ENCODE results near the gene PPM1E.

DNA sequence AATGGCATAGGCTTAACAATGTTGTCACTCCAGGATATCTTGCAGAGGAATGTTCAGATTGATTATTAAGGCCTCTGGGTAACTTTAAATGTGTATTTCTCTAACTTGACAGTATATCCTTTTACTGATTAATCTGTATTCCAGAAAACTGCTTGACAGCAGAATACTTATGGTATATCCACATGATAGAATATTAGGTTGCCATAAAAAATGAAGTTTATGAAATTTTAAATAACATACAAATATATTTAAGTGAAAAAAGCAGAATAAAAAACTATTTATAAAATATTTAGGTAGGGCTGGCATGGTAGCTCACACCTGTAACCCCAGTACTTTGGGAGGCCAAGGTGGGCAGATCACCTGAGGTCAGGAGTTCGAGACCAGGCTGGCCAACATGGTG is 244.4 kb downstream of the PPM1E start:
- TF ChIP-seq POLR2AphosphoS5 (IDR thresholded peaks at IDR 0.05; ENCODE audit: borderline replicate concordance, low read depth, low read length) (no peak), EZH2 (IDR thresholded peaks at IDR 0.05) (no peak), FOXP2 (optimal IDR thresholded peaks at IDR 0.05; ENCODE audit: control extremely low read depth, extremely low read length, insufficient read depth) (no peak)
